Gastroesophageal sphincter (tissue), 4 donors: ENCODE data around the gene VPS13D. TPM values are rescaled to one million over a fixed set of nuclear protein-coding genes. Genes with fewer than 3 reads are reported as not detected.

Experiments
- ATAC-seq: fragments of 150-250 bp; one replicate; pipeline ENCODE4 v1.9.1; 2016; ENCODE audit warnings: mild to moderate bottlenecking, moderate library complexity
- H3K27ac ChIP-seq, 4 donors: fragments of 200-600 bp; sonication (generic) in 3 of 4; 1 replicate in 3 of 4; 2 replicates in 1 of 4; pipeline ENCODE4 v1.5.1; 2016 to 2019
- H3K27me3 ChIP-seq: fragments of 200-600 bp; sonication (generic); one replicate; pipeline ENCODE4 v1.5.1; 2019
- H3K36me3 ChIP-seq, 2 donors: fragments of 200-600 bp; sonication (generic); one replicate each; pipeline ENCODE4 v1.5.1; 2019; ENCODE audit warnings: control low read depth in 1 of 2
- H3K4me1 ChIP-seq, 3 donors: fragments of 200-600 bp; sonication (generic); 1 replicate in 2 of 3; 2 replicates in 1 of 3; pipeline ENCODE4 v1.5.1; 2016 to 2019; ENCODE audit warnings: control low read depth in 2 of 3
- H3K4me3 ChIP-seq, 2 donors: fragments of 200-600 bp; sonication (generic); one replicate each; pipeline ENCODE4 v1.5.1; 2019; ENCODE audit warnings: mild to moderate bottlenecking in 1 of 2, moderate library complexity in 1 of 2
- H3K9me3 ChIP-seq, 3 donors: fragments of 200-600 bp; sonication (generic); one replicate each; pipeline ENCODE4 v1.5.1; 2017 to 2019; ENCODE audit warnings: control low read depth in 2 of 3
- EP300 ChIP-seq: sonication (generic); formaldehyde crosslinking; IDR thresholded peaks from one replicate; pipeline ENCODE4 v1.6.1; 2017; ENCODE audit warnings: antibody characterized with exemption, mild to moderate bottlenecking
- POLR2A ChIP-seq, 2 donors: fragments of 450-650 bp; IDR thresholded peaks; one replicate each; pipeline ENCODE4 v1.6.1; 2017; ENCODE audit warnings: antibody characterized with exemption in 2 of 2, mild to moderate bottlenecking in 2 of 2, moderate library complexity in 1 of 2
- POLR2AphosphoS5 ChIP-seq: sonication (generic); formaldehyde crosslinking; IDR thresholded peaks from one replicate; pipeline ENCODE4 v1.6.1; 2017; ENCODE audit warnings: antibody characterized with exemption
- WGBS, 2 donors: methylation state at CpG; one replicate each; pipeline ENCODE4 v1.1.5; 2018; ENCODE audit warnings: low coverage in 1 of 2; 5-methylcytosine and 5-hydroxymethylcytosine counted together
- total RNA-seq, 4 donors: library from RNA; depleted of rRNA; stranded (reverse); fragments of >200 nt; gene quantifications; one replicate each; pipeline ENCODE4 v1.1.0, GENCODE V29; 2016
- TF ChIP-seq, protein P1 (sequence below), 4 experiments: fragments of 200-600 bp in 2 of 4; fragments of 450-650 bp in 2 of 4; sonication (generic) in 1 of 4; IDR thresholded peaks; one replicate each; pipeline ENCODE4 v1.5.1; 2017 to 2019; ENCODE audit warnings: antibody characterized with exemption in 4 of 4, mild to moderate bottlenecking in 2 of 4, moderate library complexity in 2 of 4

VPS13D gene
- total RNA-seq, 4 donors from 2014 or later, result 62.3 to 95.5 (median 81.5) TPM

GRCh38 chr1:12182410-12182984 is 47.3 kb upstream of the VPS13D start:
- H3K36me3 ChIP-seq, result no peaks in the 10 kb centered on the region
- no peak for ATAC-seq
- H3K9me3 ChIP-seq, result no peaks in the 10 kb centered on the region
- peak overlapping the region in 3 of 4 donors; percentile 64 to 80 (median 76) for H3K27ac ChIP-seq
- TF ChIP-seq, protein P1, sequence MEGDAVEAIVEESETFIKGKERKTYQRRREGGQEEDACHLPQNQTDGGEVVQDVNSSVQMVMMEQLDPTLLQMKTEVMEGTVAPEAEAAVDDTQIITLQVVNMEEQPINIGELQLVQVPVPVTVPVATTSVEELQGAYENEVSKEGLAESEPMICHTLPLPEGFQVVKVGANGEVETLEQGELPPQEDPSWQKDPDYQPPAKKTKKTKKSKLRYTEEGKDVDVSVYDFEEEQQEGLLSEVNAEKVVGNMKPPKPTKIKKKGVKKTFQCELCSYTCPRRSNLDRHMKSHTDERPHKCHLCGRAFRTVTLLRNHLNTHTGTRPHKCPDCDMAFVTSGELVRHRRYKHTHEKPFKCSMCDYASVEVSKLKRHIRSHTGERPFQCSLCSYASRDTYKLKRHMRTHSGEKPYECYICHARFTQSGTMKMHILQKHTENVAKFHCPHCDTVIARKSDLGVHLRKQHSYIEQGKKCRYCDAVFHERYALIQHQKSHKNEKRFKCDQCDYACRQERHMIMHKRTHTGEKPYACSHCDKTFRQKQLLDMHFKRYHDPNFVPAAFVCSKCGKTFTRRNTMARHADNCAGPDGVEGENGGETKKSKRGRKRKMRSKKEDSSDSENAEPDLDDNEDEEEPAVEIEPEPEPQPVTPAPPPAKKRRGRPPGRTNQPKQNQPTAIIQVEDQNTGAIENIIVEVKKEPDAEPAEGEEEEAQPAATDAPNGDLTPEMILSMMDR (IDR thresholded peaks at IDR 0.05), result no peak
- no peak for TF ChIP-seq EP300
- TF ChIP-seq POLR2A (IDR thresholded peaks at IDR 0.05), result no peak
- TF ChIP-seq POLR2AphosphoS5, result no peak
- 20 to 75% methylated on average over 1 to 4 of the region's 4 CpGs for WGBS, 2 donors
- H3K4me1 ChIP-seq, result peaks cover 0 to 94% (median 37%) of the 10 kb centered on the region in 3 donors
- H3K4me3 ChIP-seq, result no peak overlapping the region
- H3K27me3 ChIP-seq, result peaks cover 45% of the 10 kb centered on the region

DNA sequence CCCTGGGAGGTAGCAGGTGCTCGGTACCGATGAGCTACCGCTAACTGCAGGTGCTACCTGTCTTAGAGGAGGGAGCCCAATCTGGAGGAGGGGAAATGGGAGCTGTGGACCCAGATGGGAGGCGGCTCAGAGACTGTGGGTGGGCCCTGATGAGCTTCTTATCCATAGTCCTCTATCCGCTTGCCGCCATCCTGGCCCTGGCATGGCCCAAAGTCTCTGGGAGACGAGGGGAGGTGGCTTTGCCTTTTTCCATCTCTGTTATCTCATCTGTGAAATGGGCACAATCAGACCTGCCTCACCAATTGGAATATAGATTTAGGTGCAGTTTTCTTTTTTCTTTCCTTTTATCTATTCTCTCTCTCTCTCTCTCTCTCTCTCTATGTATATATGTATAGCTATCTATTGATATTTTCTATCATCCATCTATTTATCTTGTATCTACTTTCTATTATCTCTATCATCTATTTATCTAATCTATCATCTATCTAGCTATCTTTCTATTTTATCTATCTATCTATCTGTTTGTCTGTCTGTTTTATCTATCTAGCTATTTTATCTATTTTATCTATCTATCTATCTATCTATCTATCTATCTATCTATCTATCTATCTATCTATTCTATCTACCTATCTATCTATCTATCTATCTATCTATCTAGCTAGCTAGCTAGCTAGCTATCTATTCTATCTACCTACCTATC is 46.6 kb upstream of the VPS13D start:
- Histone ChIP-seq H3K4me1 (peaks cover 0 to 94% (median 36%) of the 10 kb centered on the region in 3 donors), H3K36me3 (no peaks in the 10 kb centered on the region), H3K27ac (peak overlapping the region in 3 of 4 donors; percentile 64 to 85 (median 80)), H3K27me3 (peaks cover 45% of the 10 kb centered on the region), H3K4me3 (no peak overlapping the region), H3K9me3 (no peaks in the 10 kb centered on the region)
- no peak for TF ChIP-seq EP300
- no peak for TF ChIP-seq POLR2A (IDR thresholded peaks at IDR 0.05)
- TF ChIP-seq, protein P1 (IDR thresholded peaks at IDR 0.05), result no peak
- TF ChIP-seq POLR2AphosphoS5, result no peak
- no peak for ATAC-seq
- 93% methylated on average over 4 of the region's 7 CpGs; no CpG with 5 or more reads in 1 of the 2 donors for WGBS, 2 donors

DNA sequence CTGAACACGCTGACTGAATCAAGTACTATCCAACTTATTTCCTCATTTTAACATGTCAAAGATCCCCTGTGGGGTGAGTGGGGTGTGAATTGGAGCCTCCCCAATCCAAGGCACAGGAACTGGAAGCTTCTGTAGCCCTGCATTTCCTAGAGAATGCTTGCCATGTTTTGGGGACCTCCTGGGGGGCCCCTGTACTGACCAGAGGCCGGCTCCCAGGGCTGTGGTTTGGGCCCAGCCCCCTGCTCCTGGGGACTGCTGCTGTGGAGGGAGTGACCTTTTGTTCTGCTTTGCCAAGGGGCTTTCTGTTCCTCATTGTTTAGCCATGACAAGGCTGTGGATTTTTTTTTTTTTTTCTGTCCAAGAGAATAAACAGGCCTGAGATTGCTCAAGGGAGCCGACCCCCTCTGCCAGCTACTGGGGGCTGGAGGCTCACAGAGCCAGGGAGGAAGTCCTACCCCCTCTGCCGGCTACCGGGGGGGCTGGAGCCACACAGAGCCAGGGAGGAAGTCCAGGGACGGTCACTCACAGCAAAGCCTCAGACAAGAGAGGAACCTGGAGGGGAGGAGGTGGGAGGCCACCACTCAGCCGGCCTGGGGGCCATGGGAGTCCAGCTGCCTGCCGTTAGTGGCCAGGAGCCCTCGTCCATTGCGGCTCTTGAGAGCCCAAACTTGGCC is 45.7 kb upstream of the VPS13D start:
- H3K4me3 ChIP-seq, result peak overlapping the region in 1 of 2 donors; percentile 34
- H3K4me1 ChIP-seq, result peaks cover 0 to 94% (median 34%) of the 10 kb centered on the region in 3 donors
- peak; percentile 90 for ATAC-seq
- peaks cover 45% of the 10 kb centered on the region for H3K27me3 ChIP-seq
- H3K27ac ChIP-seq, result peak overlapping the region; percentile 45 to 86 (median 82)
- TF ChIP-seq EP300, result no peak
- peak; percentile 79 for TF ChIP-seq POLR2AphosphoS5
- TF ChIP-seq, protein P1 (IDR thresholded peaks at IDR 0.05), result peak in 2 of 4 experiments; percentile 15 to 30
- peak in 1 of 2 donors; percentile 15 for TF ChIP-seq POLR2A (IDR thresholded peaks at IDR 0.05)
- WGBS, 2 donors, result 17 to 27% methylated on average over 1 of the region's 10 CpGs
- no peaks in the 10 kb centered on the region for H3K9me3 ChIP-seq
- H3K36me3 ChIP-seq, result no peaks in the 10 kb centered on the region

- 20 to 74% methylated on average over 1 to 4 of the region's 19 CpGs for WGBS, 2 donors
- Histone ChIP-seq H3K27ac (peak overlapping the region; percentile 45 to 86 (median 82)), H3K36me3 (no peaks in the 10 kb centered on the region), H3K4me3 (peak overlapping the region in 1 of 2 donors; percentile 34), H3K4me1 (peaks cover 0 to 87% (median 34%) of the 10 kb centered on the region in 3 donors), H3K27me3 (peaks cover 43% of the 10 kb centered on the region), H3K9me3 (no peaks in the 10 kb centered on the region)
- no peak for ATAC-seq
- TF ChIP-seq EP300, result no peak
- TF ChIP-seq, protein P1 (IDR thresholded peaks at IDR 0.05), result no peak
- no peak for TF ChIP-seq POLR2A (IDR thresholded peaks at IDR 0.05)
- TF ChIP-seq POLR2AphosphoS5, result no peak
These were observed 44.6 kb upstream of the VPS13D start for GRCh38 chr1:12185036-12185917.
